Esophagus (tissue), 2 donors: ENCODE results near the gene THBS2. TPM values are rescaled to one million over a fixed set of nuclear protein-coding genes. Genes with fewer than 3 reads are reported as not detected.
"Not testable (repeated sequence)": the region's sequence is repeated elsewhere in the genome, so short reads cannot be mapped to it uniquely, and the experiment has no call there.

ENCODE experiments used
- H3K27ac ChIP-seq, 2 donors: one replicate each; pipeline ENCODE4 v1.5.1; 2013; ENCODE audit warnings: low read depth in 2 of 2, mild to moderate bottlenecking in 2 of 2, inconsistent platforms in 1 of 2, low read length in 1 of 2, moderate library complexity in 1 of 2
- H3K27me3 ChIP-seq, 2 donors: one replicate each; pipeline ENCODE4 v1.6.1; 2013; ENCODE audit warnings: low read length in 2 of 2, control low read depth in 1 of 2, mild to moderate bottlenecking in 1 of 2; ENCODE audit not compliant: insufficient read depth in 2 of 2, control insufficient read depth in 1 of 2
- H3K36me3 ChIP-seq, 2 donors: one replicate each; pipeline ENCODE4 v1.6.1; 2013; ENCODE audit warnings: low read length in 1 of 2; ENCODE audit not compliant: control insufficient read depth in 2 of 2, insufficient read depth in 2 of 2
- H3K4me1 ChIP-seq, 2 donors: one replicate each; pipeline ENCODE4 v1.6.1; 2013; ENCODE audit warnings: low read length in 1 of 2; ENCODE audit not compliant: control insufficient read depth in 2 of 2, insufficient read depth in 2 of 2
- H3K4me3 ChIP-seq, 2 donors: one replicate each; pipeline ENCODE4 v1.5.1; 2013; ENCODE audit warnings: low read length in 2 of 2, mild to moderate bottlenecking in 2 of 2, low read depth in 1 of 2, moderate library complexity in 1 of 2
- H3K9me3 ChIP-seq, 2 donors: one replicate each; pipeline ENCODE4 v1.6.1; 2013; ENCODE audit warnings: mild to moderate bottlenecking in 2 of 2, low read depth in 1 of 2, low read length in 1 of 2, moderate library complexity in 1 of 2; ENCODE audit not compliant: control insufficient read depth in 2 of 2, insufficient read depth in 1 of 2
- WGBS, 2 donors: extraction: QIAGEN DNeasy Blood & Tissue Kit; methylation state at CpG; one replicate each; pipeline ENCODE4 v1.1.7; 2013; 5-methylcytosine and 5-hydroxymethylcytosine counted together
- polyA plus RNA-seq, 2 donors: library from polyadenylated mRNA; stranded (reverse); fragments of 200-250 nt; gene quantifications; one replicate each; pipeline ENCODE4 v1.2.3, GENCODE V29; 2013
- donor health status: healthy with polysubstance abuse.
- donor health status: Bipolar disorder and iron deficiency.

The THBS2 gene
- polyA plus RNA-seq, 2 donors = 1.6 to 2.5 TPM

GRCh38 chr6:169277619-169278018 lies 24.0 kb upstream of the THBS2 start:
- no peak overlapping the region for H3K27ac ChIP-seq
- no peaks in the 10 kb centered on the region for H3K9me3 ChIP-seq
- no peak overlapping the region for H3K4me3 ChIP-seq
- H3K36me3 ChIP-seq = no peaks in the 10 kb centered on the region
- no peaks in the 10 kb centered on the region for H3K4me1 ChIP-seq
- no peaks in the 10 kb centered on the region for H3K27me3 ChIP-seq

GRCh38 chr6:169274781-169275180 lies 21.1 kb upstream of the THBS2 start:
- no peak overlapping the region for H3K27ac ChIP-seq
- no peak overlapping the region for H3K4me3 ChIP-seq
- no peaks in the 10 kb centered on the region for H3K36me3 ChIP-seq
- no peaks in the 10 kb centered on the region for H3K9me3 ChIP-seq
- no peaks in the 10 kb centered on the region for H3K27me3 ChIP-seq
- H3K4me1 ChIP-seq = no peaks in the 10 kb centered on the region
- 58 to 64% methylated on average over 1 of the region's 1 CpG for WGBS, 2 donors

- no peak overlapping the region for H3K27ac ChIP-seq
- no peaks in the 10 kb centered on the region for H3K27me3 ChIP-seq
- no peaks in the 10 kb centered on the region for H3K4me1 ChIP-seq
- H3K36me3 ChIP-seq = no peaks in the 10 kb centered on the region
- H3K4me3 ChIP-seq = no peak overlapping the region
- no peaks in the 10 kb centered on the region for H3K9me3 ChIP-seq
- 87% methylated on average over 3 of the region's 3 CpGs for WGBS, 2 donors
Observed at GRCh38 chr6:169273511-169273910, 19.9 kb upstream of the THBS2 start.

- H3K27me3 ChIP-seq = no peaks in the 10 kb centered on the region
- H3K4me1 ChIP-seq = no peaks in the 10 kb centered on the region
- H3K36me3 ChIP-seq = no peaks in the 10 kb centered on the region
- no peaks in the 10 kb centered on the region for H3K9me3 ChIP-seq
- H3K4me3 ChIP-seq = no peak overlapping the region
- 45 to 47% methylated on average over 1 of the region's 1 CpG for whole genome bisulfite sequencing, 2 donors
- no peak overlapping the region for H3K27ac ChIP-seq
Observed at GRCh38 chr6:169271877-169272216, 18.2 kb upstream of the THBS2 start.

- Histone ChIP-seq H3K4me3 (no peak overlapping the region), H3K27me3 (no peaks in the 10 kb centered on the region), H3K36me3 (no peaks in the 10 kb centered on the region), H3K27ac (no peak overlapping the region), H3K9me3 (no peaks in the 10 kb centered on the region), H3K4me1 (no peaks in the 10 kb centered on the region)
- WGBS, 2 donors = 45 to 60% methylated on average over 10 of the region's 10 CpGs
Observed at GRCh38 chr6:169271158-169271876, 17.7 kb upstream of the THBS2 start.

- H3K9me3 ChIP-seq, H3K4me1 ChIP-seq, H3K4me3 ChIP-seq, H3K27me3 ChIP-seq, H3K36me3 ChIP-seq, H3K27ac ChIP-seq: not testable (repeated sequence)
Observed at GRCh38 chr6:169270077-169270380, 16.4 kb upstream of the THBS2 start.

- 61 to 66% methylated on average over 9 of the region's 9 CpGs for WGBS, 2 donors
- no peaks in the 10 kb centered on the region for H3K27me3 ChIP-seq
- H3K9me3 ChIP-seq = no peaks in the 10 kb centered on the region
- H3K4me1 ChIP-seq = no peaks in the 10 kb centered on the region
- peak overlapping the region; percentile 7 to 26 for H3K27ac ChIP-seq
- H3K4me3 ChIP-seq = no peak overlapping the region
- no peaks in the 10 kb centered on the region for H3K36me3 ChIP-seq
Observed at GRCh38 chr6:169269180-169270076, 15.8 kb upstream of the THBS2 start.

GRCh38 chr6:169268276-169268675 lies 14.6 kb upstream of the THBS2 start:
- H3K27me3 ChIP-seq = no peaks in the 10 kb centered on the region
- no peak overlapping the region for H3K4me3 ChIP-seq
- H3K4me1 ChIP-seq = no peaks in the 10 kb centered on the region
- no peaks in the 10 kb centered on the region for H3K9me3 ChIP-seq
- H3K36me3 ChIP-seq = no peaks in the 10 kb centered on the region
- WGBS, 2 donors = 86 to 89% methylated on average over 1 of the region's 1 CpG
- H3K27ac ChIP-seq = peak overlapping the region in 1 of 2 donors; percentile 34

GRCh38 chr6:169266746-169267591 lies 13.3 kb upstream of the THBS2 start:
- no peaks in the 10 kb centered on the region for H3K27me3 ChIP-seq
- H3K4me3 ChIP-seq = no peak overlapping the region
- no peaks in the 10 kb centered on the region for H3K9me3 ChIP-seq
- H3K36me3 ChIP-seq = no peaks in the 10 kb centered on the region
- WGBS, 2 donors = 82 to 84% methylated on average over 15 of the region's 15 CpGs
- H3K27ac ChIP-seq = no peak overlapping the region
- H3K4me1 ChIP-seq = no peaks in the 10 kb centered on the region
